ENCODE data around the gene HSD17B8. TPM values are rescaled to one million over a fixed set of nuclear protein-coding genes. Genes with fewer than 3 reads are reported as not detected.
A peak's percentile ranks its signal among the peaks of the same experiment; 100 is the strongest.

Gene HSD17B8
- total RNA-seq, 2 donors from 2014 or later, result 2.8 to 4.0 TPM

GRCh38 chr6:33169291-33170175 is 34.9 kb upstream of the HSD17B8 start:
- intact Hi-C loops (cut with DNase I), result loop anchor here in 1 of 2 donors (10.0 kb wide), 1 partner anchor 75 kb away; no protein-coding TSS in a partner anchor

GRCh38 chr6:33170176-33171015 is 34.1 kb upstream of the HSD17B8 start:
- DNase-seq (ENCODE audit: low spot score), result peak; percentile 64
- intact Hi-C loops (cut with DNase I), result no loop called here

More at GRCh38 chr6:33169291-33170175, 34.9 kb upstream of the HSD17B8 start:
- DNase-seq (ENCODE audit: low spot score), result no peak

GRCh38 chr6:33171016-33171879 is 33.2 kb upstream of the HSD17B8 start:
- DNase-seq (ENCODE audit: low spot score), result peak; percentile 70

GRCh38 chr6:33171880-33172687 is 32.4 kb upstream of the HSD17B8 start:
- DNase-seq (ENCODE audit: low spot score), result no peak
- intact Hi-C loops (cut with DNase I), result no loop called here

More at GRCh38 chr6:33171016-33171879, 33.2 kb upstream of the HSD17B8 start:
- intact Hi-C loops (cut with DNase I), result no loop called here

GRCh38 chr6:33172688-33173534 is 31.5 kb upstream of the HSD17B8 start:
- DNase-seq (ENCODE audit: low spot score), result peak; percentile 68
- intact Hi-C loops (cut with DNase I), result no loop called here

GRCh38 chr6:33173535-33174180 is 30.8 kb upstream of the HSD17B8 start:
- peak; percentile 54 for DNase-seq (ENCODE audit: low spot score)
- intact Hi-C loops (cut with DNase I), result no loop called here

- intact Hi-C loops (cut with DNase I), result no loop called here
- DNase-seq (ENCODE audit: low spot score), result no peak
Measured at GRCh38 chr6:33174784-33175183, 29.7 kb upstream of the HSD17B8 start.

- peak; percentile 63 for DNase-seq (ENCODE audit: low spot score)
- intact Hi-C loops (cut with DNase I), result no loop called here
Measured at GRCh38 chr6:33175436-33176069, 28.9 kb upstream of the HSD17B8 start.

- intact Hi-C loops (cut with DNase I), result no loop called here
- no peak for DNase-seq (ENCODE audit: low spot score)
Measured at GRCh38 chr6:33176906-33177305, 27.5 kb upstream of the HSD17B8 start.

- DNase-seq (ENCODE audit: low spot score), result peak; percentile 74
- intact Hi-C loops (cut with DNase I), result no loop called here
Measured at GRCh38 chr6:33177552-33178446, 26.7 kb upstream of the HSD17B8 start.

- intact Hi-C loops (cut with DNase I), result no loop called here
- DNase-seq (ENCODE audit: low spot score), result peak; percentile 61
Measured at GRCh38 chr6:33178755-33179475, 25.5 kb upstream of the HSD17B8 start.

GRCh38 chr6:33181141-33181540 is 23.3 kb upstream of the HSD17B8 start:
- DNase-seq (ENCODE audit: low spot score), result peak; percentile 61
- intact Hi-C loops (cut with DNase I), result no loop called here

GRCh38 chr6:33183071-33183683 is 21.3 kb upstream of the HSD17B8 start:
- intact Hi-C loops (cut with DNase I), result no loop called here
- no peak for DNase-seq (ENCODE audit: low spot score)

GRCh38 chr6:33185190-33185589 is 19.3 kb upstream of the HSD17B8 start:
- DNase-seq (ENCODE audit: low spot score), result no peak
- intact Hi-C loops (cut with DNase I), result no loop called here
